ENCODE measurements around the gene TBC1D16. TPM values are rescaled to one million over a fixed set of nuclear protein-coding genes. Genes with fewer than 3 reads are reported as not detected.

The TBC1D16 gene
- total RNA-seq, 1 donor from 2014 or later, result 21.2 TPM

- Histone ChIP-seq H3K4me2 (no peak overlapping the region), H3K27ac (no peak overlapping the region), H3K4me1 (peaks cover 34% of the 10 kb centered on the region), H3K9ac (no peak overlapping the region), H3K9me3 (ENCODE audit: low read depth) (no peaks in the 10 kb centered on the region), H3K4me3 (no peak overlapping the region), H3F3A (ENCODE audit: low read depth) (peaks cover 33% of the 10 kb centered on the region), H3K79me2 (ENCODE audit: low read depth) (no peaks in the 10 kb centered on the region), H3K36me3 (no peaks in the 10 kb centered on the region), H2AFZ (replicated peaks) (no peak overlapping the region), H3K27me3 (peaks cover 42% of the 10 kb centered on the region), H4K20me1 (ENCODE audit: low read depth) (peaks cover 58% of the 10 kb centered on the region)
- Mint-ChIP-seq H3K9me3 (no peaks in the 10 kb centered on the region), H3K27me3 (ENCODE audit: insufficient read depth, low read depth) (peaks cover 18% of the 10 kb centered on the region), H3K4me3 (no peak overlapping the region), H3K27ac (no peak overlapping the region), H3K36me3 (peaks cover 30% of the 10 kb centered on the region), H3K4me1 (peaks cover 60% of the 10 kb centered on the region)
- no peak for DNase-seq (ENCODE audit: low spot score)
- TF ChIP-seq EZH2phosphoT487 (IDR thresholded peaks at IDR 0.05) (no peak), CTCF (IDR thresholded peaks at IDR 0.05) (no peak), EZH2 (IDR thresholded peaks at IDR 0.05) (no peak)
These were observed 88.2 kb downstream of the TBC1D16 start for GRCh38 chr17:79947351-79948031.

GRCh38 chr17:79946352-79947231 lies 89.1 kb downstream of the TBC1D16 start:
- Histone ChIP-seq H3K4me2 (no peak overlapping the region), H3K36me3 (no peaks in the 10 kb centered on the region), H2AFZ (replicated peaks) (no peak overlapping the region), H3K9me3 (ENCODE audit: low read depth) (no peaks in the 10 kb centered on the region), H3K27me3 (peaks cover 33% of the 10 kb centered on the region), H3K4me3 (no peak overlapping the region), H3K79me2 (ENCODE audit: low read depth) (no peaks in the 10 kb centered on the region), H3K27ac (no peak overlapping the region), H3K4me1 (peaks cover 25% of the 10 kb centered on the region), H4K20me1 (ENCODE audit: low read depth) (peaks cover 49% of the 10 kb centered on the region), H3K9ac (no peak overlapping the region), H3F3A (ENCODE audit: low read depth) (peaks cover 27% of the 10 kb centered on the region)
- Mint-ChIP-seq H3K9me3 (no peaks in the 10 kb centered on the region), H3K36me3 (peaks cover 31% of the 10 kb centered on the region), H3K27ac (no peak overlapping the region), H3K27me3 (ENCODE audit: insufficient read depth, low read depth) (peaks cover 15% of the 10 kb centered on the region), H3K4me3 (no peak overlapping the region), H3K4me1 (peaks cover 51% of the 10 kb centered on the region)
- DNase-seq (ENCODE audit: low spot score), result no peak
- TF ChIP-seq EZH2phosphoT487 (IDR thresholded peaks at IDR 0.05), result no peak
- TF ChIP-seq CTCF (IDR thresholded peaks at IDR 0.05), result no peak
- no peak for TF ChIP-seq EZH2 (IDR thresholded peaks at IDR 0.05)

GRCh38 chr17:79945591-79946255 lies 89.9 kb downstream of the TBC1D16 start:
- Mint-ChIP-seq H3K27ac (no peak overlapping the region), H3K36me3 (peaks cover 31% of the 10 kb centered on the region), H3K4me1 (peaks cover 43% of the 10 kb centered on the region), H3K9me3 (no peaks in the 10 kb centered on the region), H3K27me3 (ENCODE audit: insufficient read depth, low read depth) (peaks cover 12% of the 10 kb centered on the region), H3K4me3 (no peak overlapping the region)
- H3K4me2 ChIP-seq, result no peak overlapping the region
- peaks cover 40% of the 10 kb centered on the region for H4K20me1 ChIP-seq (ENCODE audit: low read depth)
- H3K27me3 ChIP-seq, result peaks cover 25% of the 10 kb centered on the region
- H3K4me3 ChIP-seq, result no peak overlapping the region
- H3K9ac ChIP-seq, result no peak overlapping the region
- no peak for TF ChIP-seq EZH2 (IDR thresholded peaks at IDR 0.05)
- TF ChIP-seq EZH2phosphoT487 (IDR thresholded peaks at IDR 0.05), result no peak
- TF ChIP-seq CTCF (IDR thresholded peaks at IDR 0.05), result no peak
- H3K4me1 ChIP-seq, result peaks cover 17% of the 10 kb centered on the region
- H3K27ac ChIP-seq, result no peak overlapping the region
- no peak for DNase-seq (ENCODE audit: low spot score)
- no peaks in the 10 kb centered on the region for H3K79me2 ChIP-seq (ENCODE audit: low read depth)
- no peak overlapping the region for H2AFZ ChIP-seq (replicated peaks)
- peaks cover 18% of the 10 kb centered on the region for H3F3A ChIP-seq (ENCODE audit: low read depth)
- H3K36me3 ChIP-seq, result no peaks in the 10 kb centered on the region
- no peaks in the 10 kb centered on the region for H3K9me3 ChIP-seq (ENCODE audit: low read depth)
